RWPE2 (cell line): ENCODE measurements around the gene MATN4.

Experiments
- ATAC-seq: fragments of 200-7000 bp; cut with Tn5 transposase; 3 replicates; pipeline ENCODE4 v1.9.1; 2021; ENCODE audit warnings: low read depth
- DNase-seq: peaks from one replicate; pipeline ENCODE4 v3.0.0-alpha.2; 2020; ENCODE audit warnings: low spot score
- H3K27ac ChIP-seq: fragments of 450-650 bp; 2 replicates; pipeline ENCODE4 v1.5.1; 2017; ENCODE audit warnings: mild to moderate bottlenecking; ENCODE audit not compliant: poor library complexity, severe bottlenecking
- H3K27me3 ChIP-seq: fragments of 250-450 bp; sonication (Bioruptor Pico); 2 replicates; pipeline ENCODE4 v1.5.1; 2021; ENCODE audit warnings: mild to moderate bottlenecking, moderate library complexity; ENCODE audit not compliant: insufficient read depth, poor library complexity, severe bottlenecking
- H3K36me3 ChIP-seq: fragments of 250-450 bp; sonication (Bioruptor Pico); 2 replicates; pipeline ENCODE4 v1.5.1; 2020; ENCODE audit warnings: low read depth, mild to moderate bottlenecking, moderate library complexity
- H3K4me1 ChIP-seq: fragments of 250-450 bp; sonication (Bioruptor Pico); 2 replicates; pipeline ENCODE4 v1.5.1; 2021; ENCODE audit warnings: mild to moderate bottlenecking, moderate library complexity; ENCODE audit not compliant: insufficient read depth, poor library complexity, severe bottlenecking
- H3K4me3 ChIP-seq: fragments of 250-450 bp; sonication (Bioruptor Pico); 2 replicates; pipeline ENCODE4 v1.5.1; 2021; ENCODE audit warnings: mild to moderate bottlenecking, moderate library complexity; ENCODE audit not compliant: severe bottlenecking
- H3K9me3 ChIP-seq: fragments of 250-450 bp; sonication (Bioruptor Pico); 2 replicates; pipeline ENCODE4 v1.5.1; 2021; ENCODE audit warnings: mild to moderate bottlenecking, moderate library complexity; ENCODE audit not compliant: severe bottlenecking
- CTCF ChIP-seq: fragments of 450-650 bp; IDR thresholded peaks from one replicate; pipeline ENCODE4 v1.5.1; 2017; ENCODE audit warnings: mild to moderate bottlenecking, moderate library complexity; ENCODE audit not compliant: poor library complexity, severe bottlenecking

The MATN4 gene

GRCh38 chr20:45299786-45300185, 8.3 kb downstream of the MATN4 start:
- no peaks in the 10 kb centered on the region for H3K4me1 ChIP-seq
- ATAC-seq (no peak), DNase-seq (no peak)
- no peaks in the 10 kb centered on the region for H3K36me3 ChIP-seq
- no peak for TF ChIP-seq CTCF
- no peak overlapping the region for H3K4me3 ChIP-seq
- H3K27ac ChIP-seq: no peak overlapping the region
- no peaks in the 10 kb centered on the region for H3K27me3 ChIP-seq
- no peaks in the 10 kb centered on the region for H3K9me3 ChIP-seq

- TF ChIP-seq CTCF: no peak
- H3K4me3 ChIP-seq: no peak overlapping the region
- ATAC-seq: no peak
- no peaks in the 10 kb centered on the region for H3K36me3 ChIP-seq
- no peaks in the 10 kb centered on the region for H3K27me3 ChIP-seq
- peak; percentile 84 for DNase-seq
- H3K27ac ChIP-seq: no peak overlapping the region
- no peaks in the 10 kb centered on the region for H3K4me1 ChIP-seq
- no peaks in the 10 kb centered on the region for H3K9me3 ChIP-seq
Observed at GRCh38 chr20:45297786-45298497, 10.2 kb downstream of the MATN4 start.

GRCh38 chr20:45294659-45295058, 13.4 kb downstream of the MATN4 start:
- ATAC-seq (no peak), DNase-seq (peak; percentile 43)
- H3K4me1 ChIP-seq: no peaks in the 10 kb centered on the region
- no peak overlapping the region for H3K27ac ChIP-seq
- H3K27me3 ChIP-seq: no peaks in the 10 kb centered on the region
- H3K36me3 ChIP-seq: no peaks in the 10 kb centered on the region
- no peak overlapping the region for H3K4me3 ChIP-seq
- H3K9me3 ChIP-seq: no peaks in the 10 kb centered on the region
- TF ChIP-seq CTCF: no peak

DNA sequence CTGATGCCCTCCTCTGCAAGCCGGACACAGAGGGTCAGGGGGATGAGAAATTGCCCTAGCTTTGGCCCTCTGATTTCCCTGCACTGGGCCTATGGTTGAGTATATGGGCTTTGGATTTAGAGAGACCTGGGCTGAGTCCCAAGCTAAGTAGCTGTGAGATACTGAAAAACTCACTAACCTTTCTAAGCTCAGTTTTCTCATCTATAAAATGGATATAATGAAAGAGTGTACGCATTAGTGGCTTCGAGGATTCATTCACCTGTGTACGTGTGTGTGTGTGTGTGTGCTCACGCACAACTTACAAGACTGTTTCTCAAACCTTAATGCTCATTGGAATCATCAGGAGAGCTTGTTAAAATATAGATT, 14.1 kb downstream of the MATN4 start:
- no peaks in the 10 kb centered on the region for H3K27me3 ChIP-seq
- ATAC-seq (no peak), DNase-seq (no peak)
- peak; percentile 99 for TF ChIP-seq CTCF
- no peak overlapping the region for H3K27ac ChIP-seq
- H3K4me1 ChIP-seq: no peaks in the 10 kb centered on the region
- peak overlapping the region; percentile 45 for H3K4me3 ChIP-seq
- no peaks in the 10 kb centered on the region for H3K36me3 ChIP-seq
- no peaks in the 10 kb centered on the region for H3K9me3 ChIP-seq
